ENCODE results near the gene NPW. TPM values are rescaled to one million over a fixed set of nuclear protein-coding genes. Genes with fewer than 3 reads are reported as not detected.

NPW gene
- total and polyA plus RNA-seq, 2 donors (not counting 3 experiments of a cell fraction or from before 2014, with no cell fraction given): 0.84 to 3.3 TPM

DNA sequence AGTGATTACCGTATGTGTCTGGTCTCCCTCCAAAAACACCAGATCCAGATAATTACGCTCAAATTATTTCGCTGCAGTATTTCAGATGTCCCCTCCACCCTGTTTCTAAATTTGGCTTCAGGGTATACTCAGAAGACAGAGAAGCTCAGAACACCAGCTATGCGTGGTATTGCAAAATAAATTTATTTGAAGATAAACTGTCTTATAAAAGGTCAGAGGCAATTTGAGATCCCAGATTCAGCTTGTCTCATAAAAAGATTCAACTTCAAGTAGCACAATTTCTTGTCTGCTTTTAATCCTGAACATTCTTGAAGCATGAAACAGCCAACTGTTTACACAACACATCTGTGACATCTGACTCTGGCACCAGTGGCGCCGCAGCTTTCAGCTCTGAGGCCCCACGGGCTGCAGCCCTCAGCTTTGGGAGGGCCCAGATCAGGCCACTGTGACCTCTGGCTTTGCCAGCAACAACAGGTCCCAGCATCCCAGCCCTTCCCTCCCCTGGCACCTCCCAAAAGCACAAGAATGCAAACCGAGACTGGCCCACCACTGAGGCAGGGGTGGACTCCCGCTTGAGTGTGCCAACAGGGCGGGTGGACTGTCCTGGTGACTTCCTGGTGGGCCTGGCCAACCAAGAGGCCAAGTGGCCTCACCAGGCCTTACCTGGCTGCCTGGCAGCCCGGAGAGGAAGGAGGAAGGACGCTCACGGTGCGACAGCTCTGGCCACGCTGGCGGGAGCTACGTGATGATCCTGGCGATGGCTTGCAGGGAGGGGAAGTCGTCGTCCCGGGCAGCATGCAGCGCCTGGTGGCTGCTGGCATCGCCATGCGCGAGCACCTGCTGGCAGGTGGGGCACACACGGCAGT is 21.9 kb upstream of the NPW start:
- no peaks in the 10 kb centered on the region for H3K4me1 ChIP-seq (ENCODE audit: control insufficient read depth, extremely low read depth, insufficient read depth, low read length)
- H3K27ac ChIP-seq (ENCODE audit: insufficient read depth, low read depth, low read length): no peak overlapping the region
- no peak for FAIRE-seq
- intact Hi-C loops (cut with micrococcal nuclease): no loop called here
- H3K36me3 ChIP-seq (ENCODE audit: control insufficient read depth in 2 of 2, extremely low read depth in 1 of 2, insufficient read depth in 2 of 2, low read length in 2 of 2): peaks cover 0 to 47% of the 10 kb centered on the region in 2 experiments
- dilution Hi-C loops (cut with MboI; ENCODE audit: extremely low pct_ligation_motif_present, low sequenced_read_pairs): no loop called here
- no peaks in the 10 kb centered on the region for H3K9me1 ChIP-seq (replicated peaks; ENCODE audit: control insufficient read depth, extremely low read depth, insufficient read depth, low read length)
- CTCF ChIA-PET: interaction anchor here (0.5 to 1.1 kb wide), 3 partner anchors 19 to 155 kb away, joined by 3 to 4 read pairs (median 3); no protein-coding TSS in a partner anchor
- no peak overlapping the region for H3K4me2 ChIP-seq (ENCODE audit: insufficient read depth, low read length)
- TF ChIP-seq POLR2AphosphoS5 (IDR thresholded peaks at IDR 0.05; ENCODE audit: insufficient read depth, low read depth, low read length) (no peak), EZH2 (IDR thresholded peaks at IDR 0.05; ENCODE audit: borderline replicate concordance, low read depth, low read length, severe bottlenecking) (no peak), JUN (IDR thresholded peaks at IDR 0.05; ENCODE audit: borderline replicate concordance, insufficient read depth, insufficient read length, low read depth) (no peak), FOS (IDR thresholded peaks at IDR 0.05; ENCODE audit: borderline replicate concordance, insufficient read depth, low read length) (no peak), MAX (IDR thresholded peaks at IDR 0.05; ENCODE audit: insufficient read depth, insufficient read length) (no peak), GATA2 (IDR thresholded peaks at IDR 0.05; ENCODE audit: insufficient read depth, insufficient read length, low read depth, low read length) (no peak), CTCF (IDR thresholded peaks at IDR 0.05; ENCODE audit: extremely low read depth in 1 of 2, insufficient read depth in 1 of 2, low read depth in 1 of 2, low read length in 2 of 2) (no peak), POLR2A (IDR thresholded peaks at IDR 0.05; ENCODE audit: low read depth, low read length) (no peak), MYC (IDR thresholded peaks at IDR 0.05; ENCODE audit: low read depth, low read length) (no peak)
- H3K9ac ChIP-seq (replicated peaks; ENCODE audit: extremely low read depth, insufficient read depth, low read length): no peak overlapping the region
- POLR2A ChIA-PET: no interaction called here
- H2AFZ ChIP-seq (ENCODE audit: low read depth, low read length): no peak overlapping the region
- no peaks in the 10 kb centered on the region for H3K27me3 ChIP-seq (ENCODE audit: control insufficient read depth in 2 of 2, insufficient read depth in 2 of 2, low read length in 2 of 2)
- DNase-seq (ENCODE audit: low read depth, low spot score): no peak
- H4K20me1 ChIP-seq (replicated peaks; ENCODE audit: control insufficient read depth, extremely low read depth, insufficient read depth, low read length): no peaks in the 10 kb centered on the region
- H3K9me3 ChIP-seq (replicated peaks; ENCODE audit: control insufficient read depth, insufficient read depth, low read length): no peaks in the 10 kb centered on the region
- no TSS peak for BruUV-seq (replicated peaks)
- H3K79me2 ChIP-seq (ENCODE audit: control insufficient read depth, insufficient read depth, low read length): peaks cover 4% of the 10 kb centered on the region
- no peak overlapping the region for H3K4me3 ChIP-seq (replicated peaks in 1 of 3; ENCODE audit: insufficient read depth in 1 of 3, low read depth in 1 of 3, low read length in 3 of 3)
